Breast epithelium (tissue), 4 donors: ENCODE measurements around the gene ASTL. TPM values are rescaled to one million over a fixed set of nuclear protein-coding genes. Genes with fewer than 3 reads are reported as not detected.

Experiments used
- DNase-seq, 2 donors: peaks; one replicate each; pipeline ENCODE4 v3.0.0-alpha.2; 2019; ENCODE audit warnings: low spot score in 2 of 2
- H3K27ac ChIP-seq, 2 donors: fragments of 200-600 bp; sonication (generic) in 1 of 2; one replicate each; pipeline ENCODE4 v1.5.1; 2016 to 2019; ENCODE audit warnings: mild to moderate bottlenecking in 1 of 2
- H3K27me3 ChIP-seq, 2 donors: fragments of 200-600 bp; sonication (generic) in 1 of 2; one replicate each; pipeline versions ENCODE4 v1.5.1 to v1.6.0; 2017 to 2019; ENCODE audit warnings: control low read depth in 1 of 2, mild to moderate bottlenecking in 1 of 2
- H3K36me3 ChIP-seq: fragments of 200-600 bp; one replicate; pipeline ENCODE4 v1.5.1; 2019
- H3K4me1 ChIP-seq, 2 donors: fragments of 200-600 bp; sonication (generic); one replicate each; pipeline ENCODE4 v1.5.1; 2016 to 2019; ENCODE audit warnings: control low read depth in 1 of 2
- H3K4me3 ChIP-seq, 3 donors: fragments of 200-600 bp; sonication (generic); 1 replicate in 2 of 3; 2 replicates in 1 of 3; pipeline ENCODE4 v1.5.1; 2016 to 2019; ENCODE audit warnings: mild to moderate bottlenecking in 3 of 3, moderate library complexity in 2 of 3
- H3K9me3 ChIP-seq, 2 donors: fragments of 200-600 bp; sonication (generic) in 1 of 2; one replicate each; pipeline ENCODE4 v1.5.1; 2016 to 2019; ENCODE audit warnings: control low read depth in 1 of 2
- CTCF ChIP-seq, 3 donors: fragments of 450-650 bp; IDR thresholded peaks; one replicate each; pipeline ENCODE4 v1.5.1; 2016 to 2017; ENCODE audit warnings: antibody characterized with exemption in 3 of 3, mild to moderate bottlenecking in 3 of 3, moderate library complexity in 3 of 3
- POLR2A ChIP-seq: fragments of 450-650 bp; IDR thresholded peaks from one replicate; pipeline ENCODE4 v1.6.1; 2016; ENCODE audit warnings: antibody characterized with exemption, mild to moderate bottlenecking, moderate library complexity
- POLR2AphosphoS5 ChIP-seq, 3 donors: sonication (generic); formaldehyde crosslinking; IDR thresholded peaks; one replicate each; pipeline ENCODE4 v1.6.1; 2017; ENCODE audit warnings: antibody characterized with exemption in 3 of 3
- intact Hi-C: fragments of 100-400 bp; cut with DNase I; formaldehyde crosslinking; loops from one replicate; pipeline ENCODE4 v1.15.1; 2023; ENCODE audit warnings: low total_unique reads
- total RNA-seq, 3 donors: library from RNA; depleted of rRNA; stranded (reverse); fragments of >200 nt; gene quantifications; one replicate each; pipeline ENCODE4 v1.1.0, GENCODE V29; 2016

ASTL gene
- total RNA-seq, 3 donors from 2014 or later, result 0.32 TPM; not detected in 2

- intact Hi-C loops, result no loop called here
- TF ChIP-seq POLR2AphosphoS5 (IDR thresholded peaks at IDR 0.05), result no peak
- no peak for TF ChIP-seq POLR2A
- no peak for TF ChIP-seq CTCF (IDR thresholded peaks at IDR 0.05)
- H3K27ac ChIP-seq, result no peak overlapping the region
- DNase-seq, result no peak
- no peak overlapping the region for H3K4me3 ChIP-seq
- no peaks in the 10 kb centered on the region for H3K36me3 ChIP-seq
- no peaks in the 10 kb centered on the region for H3K4me1 ChIP-seq
- no peaks in the 10 kb centered on the region for H3K27me3 ChIP-seq
- no peaks in the 10 kb centered on the region for H3K9me3 ChIP-seq
Measured at GRCh38 chr2:96181529-96181928, 43.2 kb upstream of the ASTL start.

GRCh38 chr2:96180521-96180920 lies 42.2 kb upstream of the ASTL start:
- Histone ChIP-seq H3K4me1 (no peaks in the 10 kb centered on the region), H3K36me3 (no peaks in the 10 kb centered on the region), H3K9me3 (no peaks in the 10 kb centered on the region), H3K4me3 (no peak overlapping the region), H3K27ac (no peak overlapping the region), H3K27me3 (no peaks in the 10 kb centered on the region)
- intact Hi-C loops, result no loop called here
- no peak for DNase-seq
- TF ChIP-seq CTCF (IDR thresholded peaks at IDR 0.05) (no peak), POLR2A (no peak), POLR2AphosphoS5 (IDR thresholded peaks at IDR 0.05) (no peak)

DNA sequence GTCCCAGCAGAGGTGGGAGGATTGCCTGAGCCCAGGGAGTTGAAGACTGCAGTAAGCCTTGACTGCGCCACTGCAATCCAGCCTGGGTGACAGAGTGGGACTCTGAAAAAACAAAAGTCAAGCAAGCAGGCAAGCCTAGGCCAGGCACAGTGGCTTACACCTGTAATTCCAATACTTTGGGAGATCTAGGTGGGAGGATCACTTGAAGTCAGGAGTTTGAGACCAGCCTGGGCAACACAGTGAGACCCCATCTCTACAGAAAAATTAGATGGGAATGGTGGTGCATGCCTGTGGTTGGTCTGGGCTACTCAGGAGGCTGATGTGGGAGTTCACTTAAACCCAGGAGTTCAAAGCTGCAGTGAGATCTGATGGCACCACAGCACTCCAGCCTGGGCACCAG lies 41.7 kb upstream of the ASTL start:
- Histone ChIP-seq H3K27ac (no peak overlapping the region), H3K9me3 (no peaks in the 10 kb centered on the region), H3K36me3 (no peaks in the 10 kb centered on the region), H3K4me3 (no peak overlapping the region), H3K27me3 (no peaks in the 10 kb centered on the region), H3K4me1 (no peaks in the 10 kb centered on the region)
- no peak for DNase-seq
- intact Hi-C loops, result no loop called here
- TF ChIP-seq CTCF (IDR thresholded peaks at IDR 0.05) (no peak), POLR2A (no peak), POLR2AphosphoS5 (IDR thresholded peaks at IDR 0.05) (no peak)

DNA sequence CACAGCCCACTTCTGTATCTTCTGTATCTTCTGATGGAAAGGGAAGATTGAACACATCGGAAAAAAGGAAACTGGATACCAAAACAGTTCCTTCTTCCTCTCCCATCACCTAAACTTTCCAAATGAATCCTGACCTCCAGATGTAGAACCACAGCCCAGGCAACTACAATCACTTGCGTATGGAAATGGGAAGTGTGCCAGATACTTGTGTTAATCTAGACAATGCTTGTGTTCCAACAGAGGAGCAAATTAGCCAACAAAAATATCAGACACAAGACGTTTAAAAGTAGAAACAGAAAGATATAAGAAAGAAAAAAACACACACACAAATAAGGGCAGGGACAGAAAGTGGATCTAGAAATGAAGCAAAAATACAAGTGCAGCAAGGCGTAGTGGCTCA lies 38.4 kb upstream of the ASTL start:
- H3K27ac ChIP-seq, result no peak overlapping the region
- no peak for DNase-seq
- H3K27me3 ChIP-seq, result no peaks in the 10 kb centered on the region
- no peak overlapping the region for H3K4me3 ChIP-seq
- H3K9me3 ChIP-seq, result no peaks in the 10 kb centered on the region
- intact Hi-C loops, result no loop called here
- no peaks in the 10 kb centered on the region for H3K4me1 ChIP-seq
- H3K36me3 ChIP-seq, result no peaks in the 10 kb centered on the region
- no peak for TF ChIP-seq POLR2AphosphoS5 (IDR thresholded peaks at IDR 0.05)
- TF ChIP-seq CTCF (IDR thresholded peaks at IDR 0.05), result no peak
- TF ChIP-seq POLR2A, result no peak

GRCh38 chr2:96175951-96176350 lies 37.6 kb upstream of the ASTL start:
- Histone ChIP-seq H3K4me3 (no peak overlapping the region), H3K27ac (no peak overlapping the region), H3K36me3 (no peaks in the 10 kb centered on the region), H3K27me3 (no peaks in the 10 kb centered on the region), H3K9me3 (no peaks in the 10 kb centered on the region), H3K4me1 (no peaks in the 10 kb centered on the region)
- TF ChIP-seq CTCF (IDR thresholded peaks at IDR 0.05) (no peak), POLR2AphosphoS5 (IDR thresholded peaks at IDR 0.05) (no peak), POLR2A (no peak)
- intact Hi-C loops, result no loop called here
- no peak for DNase-seq
